SK-N-SH (cell line): Measurements from ENCODE around the gene MICU2.

ENCODE experiments used
- CHD2 ChIP-seq: fragments of 150-350 bp; IDR thresholded peaks from 2 replicates; pipeline ENCODE4 v1.6.1; 2018; ENCODE audit warnings: low read length; ENCODE audit not compliant: partially characterized antibody
- EP300 ChIP-seq, 2 experiments: IDR thresholded peaks; 2 replicates each; pipeline versions ENCODE4 v1.4.0 to v1.6.1; 2012; ENCODE audit warnings: borderline replicate concordance in 1 of 2, low read depth in 1 of 2, low read length in 1 of 2
- MXI1 ChIP-seq: IDR thresholded peaks from 2 replicates; pipeline ENCODE4 v1.6.1; 2012; ENCODE audit warnings: mild to moderate bottlenecking, low read depth, low read length, improper control_type of control experiment
- NRF1 ChIP-seq: IDR thresholded peaks from 2 replicates; pipeline ENCODE4 v1.6.1; 2012; ENCODE audit warnings: low read depth, mild to moderate bottlenecking, low read length
- POLR2AphosphoS5 ChIP-seq: IDR thresholded peaks from 2 replicates; pipeline ENCODE4 v1.6.1; 2012; ENCODE audit warnings: low read depth, low read length
- RCOR1 ChIP-seq: fragments of 150-350 bp; IDR thresholded peaks from 2 replicates; pipeline ENCODE4 v1.6.1; 2017; ENCODE audit warnings: antibody characterized with exemption, low read length
- SMC3 ChIP-seq: IDR thresholded peaks from 2 replicates; pipeline ENCODE4 v1.6.1; 2012; ENCODE audit warnings: low read depth, low read length, improper control_type of control experiment
- TF ChIP-seq, protein P1 (sequence below): fragments of 200-600 bp; sonication (generic); IDR thresholded peaks from 2 replicates; pipeline ENCODE4 v1.6.1; 2017; ENCODE audit warnings: antibody characterized with exemption, mild to moderate bottlenecking, moderate library complexity
- TF ChIP-seq, protein P2 (sequence below): fragments of 150-350 bp; IDR thresholded peaks from 2 replicates; pipeline ENCODE4 v1.6.1; 2017; ENCODE audit warnings: antibody characterized with exemption, low read length, low read depth, borderline replicate concordance
- TF ChIP-seq, protein P3 (sequence below): IDR thresholded peaks from 2 replicates; pipeline ENCODE4 v1.4.0; 2012; ENCODE audit warnings: low read depth

DNA sequence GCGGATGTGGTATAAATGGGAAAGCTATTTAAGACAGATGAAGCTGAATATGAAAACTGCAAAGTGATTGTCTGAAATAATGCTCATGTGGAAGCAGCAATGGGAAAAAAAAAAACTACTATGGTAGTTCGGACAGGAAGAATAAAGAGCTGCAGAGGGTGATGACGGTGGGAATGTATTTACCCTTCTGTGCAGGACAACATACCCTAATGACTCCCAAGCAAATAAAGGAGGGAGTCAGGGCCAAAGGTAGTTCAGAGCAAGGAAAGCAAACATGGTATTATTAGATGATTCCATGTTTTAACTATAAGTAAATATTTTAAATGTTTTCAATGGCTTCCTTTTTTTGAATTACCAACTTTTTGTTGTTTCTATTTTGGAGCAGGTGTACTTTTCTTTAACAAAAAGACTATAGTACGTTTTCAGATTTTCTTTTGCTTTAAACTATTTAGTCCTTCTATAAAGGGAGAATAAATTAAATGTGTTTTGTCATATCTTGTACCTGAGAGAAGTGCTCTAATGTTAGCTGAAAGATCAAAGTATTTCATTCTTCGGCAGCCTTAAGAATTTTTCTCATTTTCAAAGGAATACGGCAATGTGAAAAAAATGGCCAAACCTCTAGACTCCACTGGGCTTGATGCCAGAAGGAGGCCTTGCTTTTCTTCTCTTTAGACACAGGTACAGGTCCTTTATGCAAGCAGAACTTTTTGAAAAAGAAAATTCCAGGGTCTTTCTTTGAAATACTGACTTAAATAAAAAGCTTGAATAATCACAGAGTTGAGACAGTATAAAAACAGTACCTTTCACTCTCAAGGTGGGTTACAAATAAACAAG, 77.0 kb downstream of the MICU2 start:
- TF ChIP-seq, protein P1, sequence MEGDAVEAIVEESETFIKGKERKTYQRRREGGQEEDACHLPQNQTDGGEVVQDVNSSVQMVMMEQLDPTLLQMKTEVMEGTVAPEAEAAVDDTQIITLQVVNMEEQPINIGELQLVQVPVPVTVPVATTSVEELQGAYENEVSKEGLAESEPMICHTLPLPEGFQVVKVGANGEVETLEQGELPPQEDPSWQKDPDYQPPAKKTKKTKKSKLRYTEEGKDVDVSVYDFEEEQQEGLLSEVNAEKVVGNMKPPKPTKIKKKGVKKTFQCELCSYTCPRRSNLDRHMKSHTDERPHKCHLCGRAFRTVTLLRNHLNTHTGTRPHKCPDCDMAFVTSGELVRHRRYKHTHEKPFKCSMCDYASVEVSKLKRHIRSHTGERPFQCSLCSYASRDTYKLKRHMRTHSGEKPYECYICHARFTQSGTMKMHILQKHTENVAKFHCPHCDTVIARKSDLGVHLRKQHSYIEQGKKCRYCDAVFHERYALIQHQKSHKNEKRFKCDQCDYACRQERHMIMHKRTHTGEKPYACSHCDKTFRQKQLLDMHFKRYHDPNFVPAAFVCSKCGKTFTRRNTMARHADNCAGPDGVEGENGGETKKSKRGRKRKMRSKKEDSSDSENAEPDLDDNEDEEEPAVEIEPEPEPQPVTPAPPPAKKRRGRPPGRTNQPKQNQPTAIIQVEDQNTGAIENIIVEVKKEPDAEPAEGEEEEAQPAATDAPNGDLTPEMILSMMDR: no peak
- TF ChIP-seq RCOR1 (no peak), NRF1 (no peak), MXI1 (no peak), CHD2 (no peak), POLR2AphosphoS5 (no peak), EP300 (IDR thresholded peaks at IDR 0.05; ENCODE audit: borderline replicate concordance in 1 of 2, low read depth in 1 of 2, low read length in 1 of 2) (no peak), SMC3 (no peak)
- TF ChIP-seq, protein P2, sequence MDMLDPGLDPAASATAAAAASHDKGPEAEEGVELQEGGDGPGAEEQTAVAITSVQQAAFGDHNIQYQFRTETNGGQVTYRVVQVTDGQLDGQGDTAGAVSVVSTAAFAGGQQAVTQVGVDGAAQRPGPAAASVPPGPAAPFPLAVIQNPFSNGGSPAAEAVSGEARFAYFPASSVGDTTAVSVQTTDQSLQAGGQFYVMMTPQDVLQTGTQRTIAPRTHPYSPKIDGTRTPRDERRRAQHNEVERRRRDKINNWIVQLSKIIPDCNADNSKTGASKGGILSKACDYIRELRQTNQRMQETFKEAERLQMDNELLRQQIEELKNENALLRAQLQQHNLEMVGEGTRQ: no peak
- TF ChIP-seq, protein P3, sequence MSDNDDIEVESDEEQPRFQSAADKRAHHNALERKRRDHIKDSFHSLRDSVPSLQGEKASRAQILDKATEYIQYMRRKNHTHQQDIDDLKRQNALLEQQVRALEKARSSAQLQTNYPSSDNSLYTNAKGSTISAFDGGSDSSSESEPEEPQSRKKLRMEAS: no peak
